Sigmoid colon (tissue), 7 donors: ENCODE measurements around the gene IVNS1ABP. TPM values are rescaled to one million over a fixed set of nuclear protein-coding genes. Genes with fewer than 3 reads are reported as not detected.

Source experiments
- DNase-seq: peaks from one replicate; pipeline ENCODE4 v3.0.0-alpha.2; 2019
- H3K27ac ChIP-seq, 4 donors: fragments of 200-600 bp; sonication (generic); one replicate each; pipeline ENCODE4 v1.5.1; 2016 to 2019; ENCODE audit warnings: mild to moderate bottlenecking in 1 of 4
- H3K27me3 ChIP-seq, 3 donors: fragments of 200-600 bp; sonication (generic); one replicate each; pipeline ENCODE4 v1.5.1; 2019; ENCODE audit warnings: mild to moderate bottlenecking in 1 of 3
- H3K36me3 ChIP-seq, 4 donors: fragments of 200-600 bp; sonication (generic); one replicate each; pipeline ENCODE4 v1.5.1; 2016 to 2019
- H3K4me1 ChIP-seq, 4 donors: fragments of 200-600 bp; sonication (generic); one replicate each; pipeline ENCODE4 v1.5.1; 2017 to 2019
- H3K4me3 ChIP-seq, 4 donors: fragments of 200-600 bp; sonication (generic); one replicate each; pipeline ENCODE4 v1.5.1; 2017 to 2019; ENCODE audit warnings: mild to moderate bottlenecking in 2 of 4, moderate library complexity in 1 of 4
- H3K9me3 ChIP-seq, 4 donors: fragments of 200-600 bp in 3 of 4; sonication (generic) in 3 of 4; one replicate each; pipeline versions ENCODE4 v1.5.1 to v1.6.1; 2013 to 2019
- EP300 ChIP-seq, 4 donors: sonication (generic); formaldehyde crosslinking; IDR thresholded peaks; one replicate each; pipeline ENCODE4 v1.6.1; 2017; ENCODE audit warnings: antibody characterized with exemption in 4 of 4
- POLR2A ChIP-seq, 2 donors: fragments of 450-650 bp; IDR thresholded peaks; one replicate each; pipeline ENCODE4 v1.6.1; 2016; ENCODE audit warnings: antibody characterized with exemption in 2 of 2, mild to moderate bottlenecking in 2 of 2, moderate library complexity in 2 of 2
- POLR2AphosphoS5 ChIP-seq, 4 donors: sonication (generic); formaldehyde crosslinking; IDR thresholded peaks; one replicate each; pipeline ENCODE4 v1.6.1; 2017; ENCODE audit warnings: antibody characterized with exemption in 4 of 4
- WGBS, 2 donors: extraction: QIAGEN DNeasy Blood & Tissue Kit; methylation state at CpG; one replicate each; pipeline ENCODE4 v1.1.7; 2013; 5-methylcytosine and 5-hydroxymethylcytosine counted together
- intact Hi-C: fragments of 100-400 bp; cut with DNase I; formaldehyde crosslinking; loops from one replicate; pipeline ENCODE4 v1.15.1; 2023
- polyA plus RNA-seq, 3 donors: library from polyadenylated mRNA; stranded (reverse); fragments of 200-250 nt; gene quantifications; one replicate each; pipeline ENCODE4 v1.2.3, GENCODE V29; 2013
- total RNA-seq, 4 donors: library from RNA; depleted of rRNA; stranded (reverse); fragments of >200 nt; gene quantifications; one replicate each; pipeline ENCODE4 v1.1.0, GENCODE V29; 2016
- TF ChIP-seq, protein P1 (sequence below), 4 experiments: fragments of 450-650 bp in 3 of 4; fragments of 200-600 bp in 1 of 4; IDR thresholded peaks; one replicate each; pipeline ENCODE4 v1.5.1; 2016 to 2019; ENCODE audit warnings: antibody characterized with exemption in 4 of 4, mild to moderate bottlenecking in 3 of 4, moderate library complexity in 2 of 4
- donor health status: healthy with polysubstance abuse.
- donor health status: Bipolar disorder and iron deficiency.
- donor health status: healthy.

The IVNS1ABP gene
- total and polyA plus RNA-seq, 7 donors, result 29.8 to 85.9 (median 36.0) TPM

DNA sequence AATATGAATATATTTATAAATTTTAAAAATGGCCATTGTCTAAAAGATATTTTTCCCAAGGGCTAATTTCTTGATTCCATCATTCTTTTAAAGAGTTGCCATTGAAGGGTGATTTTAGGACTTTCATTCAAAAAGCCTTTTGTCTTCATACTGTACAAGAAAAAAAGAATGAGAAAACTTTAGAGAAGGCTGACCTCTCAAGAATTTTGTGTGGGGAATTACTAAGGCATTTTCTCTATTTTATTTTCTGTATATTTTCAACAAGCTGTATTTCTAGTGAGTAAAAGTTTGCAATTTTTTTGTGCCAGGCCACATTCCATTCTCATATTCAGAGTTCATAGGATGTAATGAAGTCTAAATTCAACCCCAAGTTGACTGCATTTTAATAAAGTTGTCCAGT lies 49.3 kb downstream of the IVNS1ABP start:
- TF ChIP-seq, protein P1, sequence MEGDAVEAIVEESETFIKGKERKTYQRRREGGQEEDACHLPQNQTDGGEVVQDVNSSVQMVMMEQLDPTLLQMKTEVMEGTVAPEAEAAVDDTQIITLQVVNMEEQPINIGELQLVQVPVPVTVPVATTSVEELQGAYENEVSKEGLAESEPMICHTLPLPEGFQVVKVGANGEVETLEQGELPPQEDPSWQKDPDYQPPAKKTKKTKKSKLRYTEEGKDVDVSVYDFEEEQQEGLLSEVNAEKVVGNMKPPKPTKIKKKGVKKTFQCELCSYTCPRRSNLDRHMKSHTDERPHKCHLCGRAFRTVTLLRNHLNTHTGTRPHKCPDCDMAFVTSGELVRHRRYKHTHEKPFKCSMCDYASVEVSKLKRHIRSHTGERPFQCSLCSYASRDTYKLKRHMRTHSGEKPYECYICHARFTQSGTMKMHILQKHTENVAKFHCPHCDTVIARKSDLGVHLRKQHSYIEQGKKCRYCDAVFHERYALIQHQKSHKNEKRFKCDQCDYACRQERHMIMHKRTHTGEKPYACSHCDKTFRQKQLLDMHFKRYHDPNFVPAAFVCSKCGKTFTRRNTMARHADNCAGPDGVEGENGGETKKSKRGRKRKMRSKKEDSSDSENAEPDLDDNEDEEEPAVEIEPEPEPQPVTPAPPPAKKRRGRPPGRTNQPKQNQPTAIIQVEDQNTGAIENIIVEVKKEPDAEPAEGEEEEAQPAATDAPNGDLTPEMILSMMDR (IDR thresholded peaks at IDR 0.05), result no peak
- TF ChIP-seq POLR2AphosphoS5 (IDR thresholded peaks at IDR 0.05) (no peak), POLR2A (IDR thresholded peaks at IDR 0.05) (no peak), EP300 (IDR thresholded peaks at IDR 0.05) (no peak)
- H3K27me3 ChIP-seq, result no peaks in the 10 kb centered on the region
- no peaks in the 10 kb centered on the region for H3K36me3 ChIP-seq
- H3K4me3 ChIP-seq, result no peak overlapping the region
- no peak for DNase-seq
- intact Hi-C loops, result no loop called here
- H3K9me3 ChIP-seq, result no peaks in the 10 kb centered on the region
- no peaks in the 10 kb centered on the region for H3K4me1 ChIP-seq
- no peak overlapping the region for H3K27ac ChIP-seq

DNA sequence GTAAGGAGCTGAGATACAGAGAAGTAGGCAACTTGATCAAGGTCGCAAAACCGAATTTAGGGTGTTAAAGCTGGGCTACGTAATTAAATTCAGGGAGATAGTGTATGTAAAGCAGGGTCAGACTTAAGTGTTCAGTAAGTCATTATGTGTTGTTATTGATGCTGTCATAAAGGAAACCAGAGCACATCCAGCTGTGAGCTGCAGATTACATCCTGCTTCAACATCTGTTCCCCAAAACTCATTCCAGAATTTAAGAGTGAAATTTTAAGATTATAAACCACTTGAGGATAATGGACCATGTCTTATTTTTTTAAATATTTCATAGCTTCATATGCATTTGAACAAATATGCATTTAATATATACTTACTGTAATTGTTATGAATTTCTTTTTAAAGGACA lies 49.7 kb downstream of the IVNS1ABP start:
- 56 to 64% methylated on average over 3 of the region's 3 CpGs for WGBS, 2 donors

DNA sequence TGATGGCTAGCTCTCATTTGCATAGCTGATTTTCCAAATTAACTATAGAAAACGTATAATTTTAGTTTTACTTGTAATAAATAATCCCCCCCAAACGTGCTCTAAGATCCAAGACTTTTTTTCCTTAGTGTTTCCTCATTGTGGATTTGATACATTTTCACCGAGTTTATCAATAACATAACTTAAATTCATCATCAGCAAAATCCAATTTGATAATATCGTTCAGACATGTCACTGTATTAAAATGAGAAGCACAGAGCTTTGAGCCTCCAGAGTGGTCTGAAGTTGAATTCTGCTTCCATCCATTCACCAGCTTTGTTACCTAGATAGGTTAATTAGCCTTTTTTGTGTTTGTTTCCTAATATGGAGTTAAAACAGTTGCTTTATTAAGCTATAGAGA lies 51.7 kb downstream of the IVNS1ABP start:
- 92 to 94% methylated on average over 4 of the region's 4 CpGs for WGBS, 2 donors
- H3K27me3 ChIP-seq, result no peaks in the 10 kb centered on the region
- no peak overlapping the region for H3K27ac ChIP-seq
- no peak overlapping the region for H3K4me3 ChIP-seq
- H3K4me1 ChIP-seq, result no peaks in the 10 kb centered on the region
- intact Hi-C loops, result no loop called here
- peaks cover 0 to 1% (median 0%) of the 10 kb centered on the region in 4 donors for H3K9me3 ChIP-seq
- DNase-seq, result no peak
- H3K36me3 ChIP-seq, result no peaks in the 10 kb centered on the region
- TF ChIP-seq, protein P1 (IDR thresholded peaks at IDR 0.05), result no peak
- TF ChIP-seq POLR2A (IDR thresholded peaks at IDR 0.05), result no peak
- no peak for TF ChIP-seq EP300 (IDR thresholded peaks at IDR 0.05)
- TF ChIP-seq POLR2AphosphoS5 (IDR thresholded peaks at IDR 0.05), result no peak

More for the DNA sequence above, 49.7 kb downstream of the IVNS1ABP start:
- H3K27me3 ChIP-seq, result no peaks in the 10 kb centered on the region
- H3K27ac ChIP-seq, result no peak overlapping the region
- no peak for DNase-seq
- intact Hi-C loops, result no loop called here
- H3K36me3 ChIP-seq, result no peaks in the 10 kb centered on the region
- H3K9me3 ChIP-seq, result no peaks in the 10 kb centered on the region
- no peaks in the 10 kb centered on the region for H3K4me1 ChIP-seq
- no peak for TF ChIP-seq POLR2A (IDR thresholded peaks at IDR 0.05)
- TF ChIP-seq EP300 (IDR thresholded peaks at IDR 0.05), result no peak
- no peak for TF ChIP-seq POLR2AphosphoS5 (IDR thresholded peaks at IDR 0.05)
- TF ChIP-seq, protein P1 (IDR thresholded peaks at IDR 0.05), result no peak
- H3K4me3 ChIP-seq, result no peak overlapping the region

DNA sequence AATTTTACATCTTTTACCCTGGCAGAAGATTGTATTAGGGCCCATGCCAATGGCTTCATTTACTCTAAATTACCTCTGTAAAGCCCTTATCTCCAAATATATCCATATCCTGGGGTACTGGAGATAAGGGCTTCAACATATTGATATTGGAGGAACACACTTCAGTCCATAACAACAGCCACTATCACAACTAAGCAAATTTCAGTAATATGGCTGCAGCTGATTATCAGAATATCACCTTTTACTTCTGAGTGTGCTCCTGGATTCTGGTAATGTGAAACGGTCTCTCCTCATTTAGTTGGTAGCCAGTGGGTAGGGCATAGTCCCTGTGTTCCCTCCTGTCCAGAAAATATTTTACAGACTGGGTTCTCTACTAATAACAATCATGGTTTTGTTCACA lies 53.3 kb downstream of the IVNS1ABP start:
- no peak for DNase-seq
- WGBS, 2 donors, result 93 to 95% methylated on average over 1 of the region's 1 CpG
- Histone ChIP-seq H3K4me1 (no peaks in the 10 kb centered on the region), H3K27me3 (no peaks in the 10 kb centered on the region), H3K9me3 (peaks cover 0 to 1% (median 0%) of the 10 kb centered on the region in 4 donors), H3K4me3 (no peak overlapping the region), H3K27ac (no peak overlapping the region), H3K36me3 (no peaks in the 10 kb centered on the region)
- intact Hi-C loops, result no loop called here
- TF ChIP-seq, protein P1 (IDR thresholded peaks at IDR 0.05), result no peak
- TF ChIP-seq POLR2AphosphoS5 (IDR thresholded peaks at IDR 0.05) (no peak), EP300 (IDR thresholded peaks at IDR 0.05) (no peak), POLR2A (IDR thresholded peaks at IDR 0.05) (no peak)

DNA sequence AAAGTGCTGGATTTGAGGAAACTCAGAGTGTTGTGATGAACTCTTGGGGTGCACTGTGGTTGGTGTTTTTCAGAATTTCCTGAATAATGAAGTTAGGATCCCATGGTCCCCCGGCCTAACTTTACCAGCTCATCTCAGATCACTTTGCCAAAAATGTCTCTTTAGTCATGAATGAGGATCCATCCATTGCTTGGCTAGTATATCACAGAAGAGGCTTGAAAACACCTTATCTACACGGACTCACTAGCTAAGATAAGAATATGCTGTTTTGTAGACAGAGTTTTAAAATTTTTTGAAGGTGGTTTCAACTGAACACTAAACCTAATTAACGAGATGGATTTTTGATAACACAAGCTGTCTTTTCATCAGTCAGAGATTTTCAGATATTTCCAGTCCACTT lies 53.8 kb downstream of the IVNS1ABP start:
- H3K27ac ChIP-seq, result no peak overlapping the region
- 92 to 95% methylated on average over 3 of the region's 3 CpGs for WGBS, 2 donors
- H3K4me1 ChIP-seq, result no peaks in the 10 kb centered on the region
- H3K9me3 ChIP-seq, result peaks cover 0 to 1% (median 0%) of the 10 kb centered on the region in 4 donors
- intact Hi-C loops, result no loop called here
- H3K36me3 ChIP-seq, result no peaks in the 10 kb centered on the region
- DNase-seq, result no peak
- no peaks in the 10 kb centered on the region for H3K27me3 ChIP-seq
- no peak for TF ChIP-seq POLR2A (IDR thresholded peaks at IDR 0.05)
- no peak for TF ChIP-seq EP300 (IDR thresholded peaks at IDR 0.05)
- TF ChIP-seq POLR2AphosphoS5 (IDR thresholded peaks at IDR 0.05), result no peak
- TF ChIP-seq, protein P1 (IDR thresholded peaks at IDR 0.05), result no peak
- H3K4me3 ChIP-seq, result no peak overlapping the region
